Measurements from ENCODE around the gene LYZL4.

DNA sequence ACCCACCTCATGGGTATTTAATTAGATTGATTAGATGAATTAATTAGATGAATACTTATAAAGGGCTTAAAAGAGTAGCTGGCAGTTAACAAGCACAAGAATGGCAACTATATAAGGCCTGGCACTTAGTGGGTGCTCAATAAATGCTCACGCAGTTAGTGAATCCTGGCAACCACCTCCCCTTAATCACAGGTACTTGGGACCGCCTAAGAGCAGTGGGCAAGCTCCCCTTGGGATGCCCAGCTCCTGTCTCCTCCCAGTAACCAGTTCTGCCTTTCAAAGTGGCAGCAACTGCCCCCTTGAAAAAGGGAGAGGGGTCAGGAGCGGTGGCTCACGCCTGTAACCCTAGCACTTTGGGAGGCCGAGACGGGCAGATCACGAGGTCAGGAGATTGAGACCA lies 4.6 kb downstream of the LYZL4 start:
- no peak for TF ChIP-seq CTCF (IDR thresholded peaks at IDR 0.05 in 4 of 5, conservative IDR thresholded peaks at IDR 0.05 in 1 of 5)
- TF ChIP-seq POLR2A (IDR thresholded peaks at IDR 0.05): no peak

Data from gastrocnemius medialis (tissue), 4 donors.